GM12872 (cell line): ENCODE data around the gene KMT2C.

ENCODE experiments used
- TF ChIP-seq, protein P1 (sequence below): IDR thresholded peaks from 3 replicates; pipeline ENCODE4 v1.5.1; 2011; ENCODE audit warnings: low read depth, mild to moderate bottlenecking, low read length, moderate library complexity; ENCODE audit not compliant: insufficient read depth

Gene KMT2C

DNA sequence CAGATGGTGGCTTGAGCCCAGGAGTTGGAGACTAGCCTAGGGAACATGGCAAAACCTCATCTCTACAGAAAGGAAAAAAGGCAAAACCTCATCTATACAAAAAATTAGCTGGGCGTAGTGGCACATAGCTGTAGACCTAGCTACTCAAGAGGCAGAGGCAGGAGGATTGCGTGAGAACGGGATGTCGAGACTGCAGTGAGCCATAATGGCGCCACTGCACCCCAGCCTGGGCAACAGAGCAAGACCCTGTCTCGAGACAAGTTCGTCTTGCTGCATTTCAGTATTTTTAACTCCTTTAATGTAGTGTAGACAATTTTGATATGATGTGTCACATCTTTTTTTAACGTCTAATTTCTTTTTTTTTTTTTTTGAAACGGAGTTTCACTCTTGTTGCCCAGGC is 31.4 kb upstream of the KMT2C start:
- TF ChIP-seq, protein P1, sequence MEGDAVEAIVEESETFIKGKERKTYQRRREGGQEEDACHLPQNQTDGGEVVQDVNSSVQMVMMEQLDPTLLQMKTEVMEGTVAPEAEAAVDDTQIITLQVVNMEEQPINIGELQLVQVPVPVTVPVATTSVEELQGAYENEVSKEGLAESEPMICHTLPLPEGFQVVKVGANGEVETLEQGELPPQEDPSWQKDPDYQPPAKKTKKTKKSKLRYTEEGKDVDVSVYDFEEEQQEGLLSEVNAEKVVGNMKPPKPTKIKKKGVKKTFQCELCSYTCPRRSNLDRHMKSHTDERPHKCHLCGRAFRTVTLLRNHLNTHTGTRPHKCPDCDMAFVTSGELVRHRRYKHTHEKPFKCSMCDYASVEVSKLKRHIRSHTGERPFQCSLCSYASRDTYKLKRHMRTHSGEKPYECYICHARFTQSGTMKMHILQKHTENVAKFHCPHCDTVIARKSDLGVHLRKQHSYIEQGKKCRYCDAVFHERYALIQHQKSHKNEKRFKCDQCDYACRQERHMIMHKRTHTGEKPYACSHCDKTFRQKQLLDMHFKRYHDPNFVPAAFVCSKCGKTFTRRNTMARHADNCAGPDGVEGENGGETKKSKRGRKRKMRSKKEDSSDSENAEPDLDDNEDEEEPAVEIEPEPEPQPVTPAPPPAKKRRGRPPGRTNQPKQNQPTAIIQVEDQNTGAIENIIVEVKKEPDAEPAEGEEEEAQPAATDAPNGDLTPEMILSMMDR = no peak

DNA sequence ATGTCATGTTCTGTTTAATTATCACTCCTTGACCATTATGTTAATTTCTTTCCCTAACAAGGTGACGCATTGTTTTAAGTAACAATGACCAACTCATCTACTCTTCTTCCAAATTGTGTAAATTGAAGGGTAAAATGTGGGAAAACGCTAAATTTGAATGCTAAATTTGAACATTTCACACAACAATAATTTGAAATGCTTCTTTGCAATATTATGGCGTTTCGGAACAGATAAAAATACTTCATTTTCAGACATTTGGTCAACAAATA is 29.2 kb upstream of the KMT2C start:
- TF ChIP-seq, protein P1 = no peak

DNA sequence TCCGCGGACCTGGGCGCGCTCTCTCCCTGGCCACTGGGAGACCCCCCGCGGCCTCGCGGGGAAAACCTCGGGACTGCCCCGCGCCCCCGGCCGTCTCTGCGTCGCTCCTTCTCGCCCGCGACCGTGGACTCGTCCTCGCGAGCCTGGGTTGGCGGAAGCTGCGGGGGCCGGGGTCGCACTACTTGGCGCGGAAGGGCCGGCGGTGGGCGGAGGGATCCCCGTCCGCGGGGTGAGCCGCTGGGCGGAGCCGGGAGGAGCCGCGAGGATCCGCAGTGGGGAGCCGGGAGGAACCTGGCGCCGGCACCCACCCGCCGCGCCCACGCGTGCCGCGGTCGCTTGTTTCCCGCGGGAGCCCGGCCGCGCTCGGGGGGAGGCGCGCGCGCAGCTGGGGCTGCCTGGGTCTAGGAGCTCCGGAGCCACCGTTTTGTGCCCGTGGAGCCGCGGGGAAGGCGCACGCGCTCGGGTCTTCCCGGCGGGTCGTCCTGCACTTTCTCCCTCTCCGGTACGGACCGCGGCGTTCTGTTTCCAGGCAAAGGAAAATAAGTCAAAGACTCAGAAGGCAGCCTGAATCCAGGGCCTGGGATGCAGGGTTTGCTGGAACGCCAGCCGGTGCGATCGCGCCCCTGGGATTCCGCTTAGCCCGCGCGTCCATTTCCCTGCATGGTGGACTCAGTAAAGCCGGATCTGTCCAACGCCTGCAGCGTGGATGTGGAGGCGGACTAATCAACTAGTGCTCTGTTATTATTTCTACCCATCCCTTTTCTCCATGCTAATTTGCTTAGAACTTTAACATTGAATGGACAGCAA is 28.7 kb upstream of the KMT2C start:
- TF ChIP-seq, protein P1 = no peak

DNA sequence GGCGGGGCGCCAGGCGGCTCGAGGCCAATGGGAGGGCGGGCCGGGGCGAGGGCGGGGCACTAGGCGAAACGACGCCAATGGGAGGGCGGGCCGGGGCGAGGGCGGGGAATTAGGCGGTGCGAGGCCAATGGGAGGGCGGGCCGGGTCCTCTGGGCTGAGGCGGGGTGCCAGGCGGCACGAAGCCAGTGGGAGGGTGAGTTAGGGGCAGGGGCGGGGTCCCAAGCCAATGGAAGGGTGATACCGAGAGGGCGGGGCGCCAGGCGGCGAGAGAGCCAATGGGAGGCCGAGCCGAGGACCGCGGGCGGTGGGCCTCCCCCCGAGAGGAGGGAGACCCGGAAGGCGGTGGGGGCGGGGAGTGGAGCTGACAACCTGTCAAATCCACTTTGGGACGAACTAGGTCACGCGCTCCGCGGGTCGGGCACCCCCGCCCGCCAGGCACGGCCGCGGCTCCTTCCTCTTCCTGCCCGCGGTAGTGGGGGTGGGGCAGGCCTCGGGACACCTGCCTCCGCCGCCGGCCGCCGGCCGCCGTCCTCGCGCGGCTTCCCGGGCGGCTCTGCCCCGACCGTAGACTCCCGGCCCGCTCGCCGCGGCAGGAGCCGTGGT is 28.0 kb upstream of the KMT2C start:
- TF ChIP-seq, protein P1 = no peak

DNA sequence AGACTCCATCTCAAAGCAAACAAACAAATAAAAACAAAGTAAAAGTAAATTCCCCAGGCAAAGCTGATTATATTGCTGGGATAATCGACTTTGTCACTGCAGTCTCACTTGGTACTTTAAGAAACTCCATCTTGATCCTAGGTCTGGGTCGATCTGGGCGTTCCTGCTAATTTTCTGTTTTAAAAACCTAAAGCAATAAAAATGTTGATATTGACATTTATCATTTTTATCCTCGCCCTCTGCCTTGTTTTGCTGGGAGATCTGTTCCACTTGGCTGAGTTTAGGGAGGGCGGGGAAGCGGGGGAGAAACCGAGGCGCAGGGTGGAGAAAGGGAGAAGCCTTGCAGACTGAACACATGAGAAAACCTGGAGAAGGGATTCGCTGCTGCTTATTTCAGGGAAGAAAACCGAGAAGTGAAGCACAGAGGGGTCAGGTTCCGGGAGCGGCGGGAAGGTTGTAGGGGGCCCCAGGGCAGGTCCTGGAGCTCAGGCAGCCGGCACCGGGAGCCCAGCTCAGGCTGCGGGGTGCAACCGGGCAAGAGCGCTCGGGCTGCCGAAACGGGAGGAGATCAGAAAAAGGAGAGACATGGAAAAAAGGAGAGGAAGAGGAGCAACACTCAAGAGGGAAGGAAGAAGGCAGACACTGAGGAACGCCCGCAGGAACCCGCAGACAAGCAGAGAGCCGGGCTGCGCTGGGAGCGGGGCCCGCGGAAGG is 27.3 kb upstream of the KMT2C start:
- TF ChIP-seq, protein P1 = no peak

DNA sequence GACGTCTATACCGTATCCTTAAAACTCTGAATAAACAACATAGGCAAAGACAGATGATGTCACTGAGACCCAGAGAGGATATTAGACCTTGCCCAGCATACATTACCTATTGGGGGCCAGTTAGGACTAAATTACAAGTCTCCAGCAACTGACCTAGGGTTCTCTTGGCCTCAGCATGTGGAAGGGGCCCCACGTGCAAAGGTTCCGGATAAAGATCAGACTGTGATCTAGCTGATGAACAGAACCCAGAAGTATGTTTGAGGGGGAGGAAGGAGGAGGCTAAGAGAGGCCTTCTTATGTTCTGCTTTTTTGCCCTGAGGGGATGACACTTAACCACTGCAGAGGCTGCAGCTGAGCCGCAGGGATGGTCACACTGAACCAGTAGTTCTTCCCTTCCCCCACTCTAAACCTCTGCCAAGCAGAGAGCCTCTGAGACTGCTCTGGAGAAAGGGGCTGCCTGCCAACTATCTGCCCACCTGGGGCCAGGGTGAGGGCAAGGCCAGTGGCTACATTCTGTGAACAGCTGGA is 24.0 kb upstream of the KMT2C start:
- TF ChIP-seq, protein P1 = no peak

DNA sequence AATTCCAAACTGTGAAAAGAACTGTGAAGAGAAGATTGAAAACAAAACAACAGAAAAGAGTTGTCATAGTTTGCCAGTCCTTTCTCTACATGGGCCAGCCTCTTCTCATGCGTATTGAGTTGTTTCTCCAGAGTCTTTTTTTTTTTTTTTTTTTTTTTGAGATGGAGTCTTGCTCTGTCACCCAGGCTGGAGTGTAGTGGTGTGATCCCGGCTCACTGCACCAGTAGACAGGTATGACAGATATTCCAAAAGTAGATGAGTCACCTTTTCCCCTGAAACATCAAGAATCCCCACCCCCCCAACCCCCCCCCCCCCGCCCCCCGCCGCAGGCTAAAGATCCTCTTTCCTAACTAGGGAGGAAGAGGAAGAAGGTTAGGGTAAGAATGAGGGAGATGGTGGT is 15.6 kb upstream of the KMT2C start:
- TF ChIP-seq, protein P1 = no peak
